ENCODE measurements around the gene OLA1.

DNA sequence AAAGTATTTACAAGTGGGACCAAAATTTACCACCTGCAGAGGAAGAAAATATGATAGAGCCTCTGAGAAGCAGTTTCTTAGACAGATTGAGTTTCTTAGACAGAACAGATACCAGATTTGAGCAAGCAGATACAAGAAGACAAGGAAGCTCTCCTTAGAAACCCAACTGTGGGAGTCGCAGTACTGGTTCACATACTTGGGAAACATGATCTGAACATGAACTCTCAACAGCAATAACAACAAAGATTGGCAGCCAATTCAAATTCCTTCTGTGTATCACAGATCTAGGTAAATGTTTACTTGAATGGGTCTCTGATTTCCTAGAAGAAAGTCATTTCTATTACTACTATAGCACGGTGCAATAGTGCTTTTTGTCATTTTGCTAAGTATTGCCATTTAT lies 82.1 kb downstream of the OLA1 start:
- TF ChIP-seq, protein P1, sequence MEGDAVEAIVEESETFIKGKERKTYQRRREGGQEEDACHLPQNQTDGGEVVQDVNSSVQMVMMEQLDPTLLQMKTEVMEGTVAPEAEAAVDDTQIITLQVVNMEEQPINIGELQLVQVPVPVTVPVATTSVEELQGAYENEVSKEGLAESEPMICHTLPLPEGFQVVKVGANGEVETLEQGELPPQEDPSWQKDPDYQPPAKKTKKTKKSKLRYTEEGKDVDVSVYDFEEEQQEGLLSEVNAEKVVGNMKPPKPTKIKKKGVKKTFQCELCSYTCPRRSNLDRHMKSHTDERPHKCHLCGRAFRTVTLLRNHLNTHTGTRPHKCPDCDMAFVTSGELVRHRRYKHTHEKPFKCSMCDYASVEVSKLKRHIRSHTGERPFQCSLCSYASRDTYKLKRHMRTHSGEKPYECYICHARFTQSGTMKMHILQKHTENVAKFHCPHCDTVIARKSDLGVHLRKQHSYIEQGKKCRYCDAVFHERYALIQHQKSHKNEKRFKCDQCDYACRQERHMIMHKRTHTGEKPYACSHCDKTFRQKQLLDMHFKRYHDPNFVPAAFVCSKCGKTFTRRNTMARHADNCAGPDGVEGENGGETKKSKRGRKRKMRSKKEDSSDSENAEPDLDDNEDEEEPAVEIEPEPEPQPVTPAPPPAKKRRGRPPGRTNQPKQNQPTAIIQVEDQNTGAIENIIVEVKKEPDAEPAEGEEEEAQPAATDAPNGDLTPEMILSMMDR (IDR thresholded peaks at IDR 0.05; ENCODE audit: low read depth, low read length, poor library complexity, severe bottlenecking), result no peak
- TF ChIP-seq EZH2phosphoT487 (IDR thresholded peaks at IDR 0.05; ENCODE audit: borderline replicate concordance, low read length), result no peak
